ENCODE measurements around the gene GSE1. TPM values are rescaled to one million over a fixed set of nuclear protein-coding genes. Genes with fewer than 3 reads are reported as not detected.
A peak's percentile ranks its signal among the peaks of the same experiment; 100 is the strongest.

GSE1 gene
- total RNA-seq, 4 donors from 2014 or later = 45.1 to 89.3 (median 71.3) TPM

DNA sequence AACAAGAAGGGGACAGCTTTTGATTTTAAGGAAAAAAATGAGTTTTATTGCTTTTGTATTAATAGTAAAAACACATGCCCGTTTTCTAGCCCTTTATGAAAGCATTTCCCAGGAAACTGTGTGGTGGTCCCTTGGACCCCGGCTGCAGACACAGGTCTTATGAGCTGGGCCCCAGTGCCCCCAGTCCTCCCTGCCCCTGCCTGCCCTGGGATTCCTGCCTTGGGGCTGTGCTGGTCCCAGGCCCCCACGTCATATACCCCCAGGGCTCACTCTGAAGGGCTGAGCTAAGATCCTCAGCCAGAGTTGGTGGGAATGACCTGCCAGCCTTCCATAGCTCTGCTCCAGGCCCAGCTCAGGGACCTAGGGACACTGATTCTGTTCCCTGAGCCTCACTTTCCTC is 44.9 kb downstream of the GSE1 start:
- Histone ChIP-seq H3K36me3 (peaks cover 0 to 58% of the 10 kb centered on the region in 2 donors), H3K9me3 (no peaks in the 10 kb centered on the region), H3K4me3 (no peak overlapping the region), H3K27ac (no peak overlapping the region), H3K4me1 (peaks cover 17 to 21% of the 10 kb centered on the region in 2 donors), H3K27me3 (no peaks in the 10 kb centered on the region)
- intact Hi-C loops (cut with DNase I; ENCODE audit: low total_unique reads) (loop anchor here (2.0 kb wide), 1 partner anchor 61 kb away; no protein-coding TSS in a partner anchor), in situ Hi-C loops (cut with MboI; ENCODE audit: low sequenced_read_pairs in 4 of 4) (no loop called here)
- ATAC-seq (no peak), DNase-seq (no peak)
- TF ChIP-seq POLR2A (IDR thresholded peaks at IDR 0.05) (no peak), CTCF (IDR thresholded peaks at IDR 0.05 in 4 of 5, conservative IDR thresholded peaks at IDR 0.05 in 1 of 5) (no peak)

GRCh38 chr16:85658504-85659326 is 45.6 kb downstream of the GSE1 start:
- Histone ChIP-seq H3K27me3 (no peaks in the 10 kb centered on the region), H3K4me3 (no peak overlapping the region), H3K36me3 (peaks cover 0 to 65% of the 10 kb centered on the region in 2 donors), H3K27ac (peak overlapping the region in 1 of 4 donors; percentile 62), H3K4me1 (peaks cover 14 to 21% of the 10 kb centered on the region in 2 donors), H3K9me3 (no peaks in the 10 kb centered on the region)
- ATAC-seq = no peak
- TF ChIP-seq POLR2A (IDR thresholded peaks at IDR 0.05) (no peak), CTCF (IDR thresholded peaks at IDR 0.05 in 4 of 5, conservative IDR thresholded peaks at IDR 0.05 in 1 of 5) (no peak)
- in situ Hi-C loops (cut with MboI; ENCODE audit: low sequenced_read_pairs in 4 of 4) (no loop called here), intact Hi-C loops (cut with DNase I; ENCODE audit: low total_unique reads) (loop anchor here (1.0 to 2.0 kb wide), 2 partner anchors 60 to 101 kb away; no protein-coding TSS in a partner anchor)
- no peak for DNase-seq

DNA sequence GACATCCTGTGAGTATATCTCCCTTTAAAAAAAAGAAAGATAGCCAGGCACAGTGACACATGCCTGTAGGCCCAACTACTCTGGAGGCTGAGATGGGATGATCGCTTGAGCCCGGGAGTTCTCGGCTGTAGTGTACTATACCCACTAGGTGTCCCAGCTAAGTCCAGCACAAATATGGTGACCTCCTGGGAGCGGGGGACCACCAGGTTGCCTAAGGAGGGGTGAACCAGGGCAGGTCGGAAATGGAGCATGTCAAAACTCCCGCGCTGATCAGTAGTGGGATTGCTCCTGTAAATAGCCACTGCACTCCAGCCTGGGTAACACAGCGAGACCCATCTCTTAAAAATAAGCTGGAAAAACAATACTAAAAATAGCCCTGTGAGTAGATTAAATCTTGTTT is 46.2 kb downstream of the GSE1 start:
- Histone ChIP-seq H3K36me3 (peaks cover 0 to 71% of the 10 kb centered on the region in 2 donors), H3K27ac (peak overlapping the region; percentile 41 to 62 (median 56)), H3K9me3 (no peaks in the 10 kb centered on the region), H3K4me1 (peaks cover 20 to 23% of the 10 kb centered on the region in 2 donors), H3K27me3 (no peaks in the 10 kb centered on the region), H3K4me3 (no peak overlapping the region)
- ATAC-seq (no peak), DNase-seq (no peak)
- intact Hi-C loops (cut with DNase I; ENCODE audit: low total_unique reads) = loop anchor here (1.0 to 2.0 kb wide), 2 partner anchors 59 to 100 kb away; no protein-coding TSS in a partner anchor
- in situ Hi-C loops (cut with MboI; ENCODE audit: low sequenced_read_pairs in 4 of 4) = no loop called here
- TF ChIP-seq POLR2A (IDR thresholded peaks at IDR 0.05) = no peak
- no peak for TF ChIP-seq CTCF (IDR thresholded peaks at IDR 0.05 in 4 of 5, conservative IDR thresholded peaks at IDR 0.05 in 1 of 5)

DNA sequence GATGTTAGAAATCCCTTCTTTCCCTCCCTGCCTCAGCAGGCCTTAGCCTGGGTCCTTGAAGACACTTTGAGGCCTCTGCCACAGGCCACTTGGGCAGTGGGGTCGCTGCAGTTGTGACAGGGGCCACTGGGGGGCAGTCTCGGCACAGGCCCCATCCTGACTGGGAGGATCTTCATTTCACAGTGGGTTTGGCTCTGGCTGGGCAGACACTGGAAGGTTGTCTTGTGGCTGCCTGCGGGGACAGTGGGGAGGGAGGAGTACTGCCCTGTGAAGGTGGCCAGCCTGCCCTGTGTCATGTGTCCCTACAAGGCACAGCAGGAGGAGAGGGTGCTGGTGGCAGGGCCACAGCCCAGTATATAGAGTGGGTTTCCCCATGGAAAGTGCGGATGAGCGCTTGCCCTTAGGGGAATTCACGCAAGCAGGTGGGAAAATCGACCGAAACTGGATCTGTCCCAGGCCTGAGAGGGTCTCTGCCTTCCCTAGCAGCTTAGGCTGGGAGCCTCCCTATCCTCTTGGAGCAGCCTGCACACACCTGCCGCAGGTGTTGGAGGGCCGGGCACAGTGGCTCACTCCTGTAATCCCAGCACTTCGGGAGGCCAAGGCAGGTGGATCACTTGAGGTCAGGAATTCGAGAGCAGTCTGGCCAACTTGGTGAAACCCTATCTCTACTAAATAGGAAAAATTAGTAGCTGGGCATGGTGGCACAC is 46.8 kb downstream of the GSE1 start:
- intact Hi-C loops (cut with DNase I; ENCODE audit: low total_unique reads) = loop anchor here (1.0 to 2.0 kb wide), 2 partner anchors 59 to 99 kb away; no protein-coding TSS in a partner anchor
- peak; percentile 69 to 88 for DNase-seq
- peaks cover 21 to 23% of the 10 kb centered on the region in 2 donors for H3K4me1 ChIP-seq
- peaks cover 0 to 73% of the 10 kb centered on the region in 2 donors for H3K36me3 ChIP-seq
- in situ Hi-C loops (cut with MboI; ENCODE audit: low sequenced_read_pairs in 4 of 4) = loop anchor here in 1 of 4 donors (10.0 kb wide), 1 partner anchor 55 kb away; no protein-coding TSS in a partner anchor
- peak overlapping the region; percentile 56 to 65 (median 60) for H3K27ac ChIP-seq
- H3K27me3 ChIP-seq = no peaks in the 10 kb centered on the region
- TF ChIP-seq POLR2A (IDR thresholded peaks at IDR 0.05) = no peak
- TF ChIP-seq CTCF (IDR thresholded peaks at IDR 0.05 in 4 of 5, conservative IDR thresholded peaks at IDR 0.05 in 1 of 5) = peak; percentile 88 to 94 (median 91)
- no peak overlapping the region for H3K4me3 ChIP-seq
- no peaks in the 10 kb centered on the region for H3K9me3 ChIP-seq
- ATAC-seq = peak; percentile 82 to 86

All from gastrocnemius medialis (tissue), 4 donors.